Adrenal gland (tissue), 12 donors: ENCODE data around the gene MRPL36. TPM values are rescaled to one million over a fixed set of nuclear protein-coding genes. Genes with fewer than 3 reads are reported as not detected.
"Not testable (repeated sequence)": the region's sequence is repeated elsewhere in the genome, so short reads cannot be mapped to it uniquely, and the experiment has no call there.

Experiments
- DNase-seq, 7 donors: peaks; one replicate each; pipeline ENCODE4 v3.0.0-alpha.2; 2019 to 2020
- H3K27ac ChIP-seq, 5 donors: fragments of 200-600 bp; sonication (generic) in 4 of 5; 1 replicate in 3 of 5; 2 replicates in 2 of 5; pipeline versions ENCODE4 v1.5.1 to v1.8.0; 2016 to 2020; ENCODE audit warnings: mild to moderate bottlenecking in 1 of 5
- H3K27me3 ChIP-seq: fragments of 200-600 bp; 2 replicates; pipeline ENCODE4 v1.8.0; 2021
- H3K36me3 ChIP-seq, 2 donors: fragments of 200-600 bp; replicated peaks in 1 of 2; 1 replicate in 1 of 2; 2 replicates in 1 of 2; pipeline versions ENCODE4 v1.5.1 to v1.8.0; 2018 to 2022
- H3K4me1 ChIP-seq, 2 donors: fragments of 200-600 bp; replicated peaks in 1 of 2; 1 replicate in 1 of 2; 2 replicates in 1 of 2; pipeline versions ENCODE4 v1.5.1 to v1.8.0; 2018 to 2021
- H3K4me3 ChIP-seq, 4 donors: fragments of 200-600 bp; sonication (generic) in 3 of 4; one replicate each; pipeline ENCODE4 v1.5.1; 2016 to 2018
- H3K9me3 ChIP-seq, 3 donors: fragments of 200-600 bp; sonication (generic) in 1 of 3; replicated peaks in 1 of 3; 1 replicate in 2 of 3; 2 replicates in 1 of 3; pipeline versions ENCODE4 v1.5.1 to v1.8.0; 2016 to 2021
- CTCF ChIP-seq, 6 experiments: fragments of 450-650 bp in 4 of 6; fragments of 200-600 bp in 2 of 6; sonication (generic) in 1 of 6; IDR thresholded peaks; 1 replicate in 5 of 6; 2 replicates in 1 of 6; pipeline versions ENCODE4 v1.5.1 to v1.8.0; 2016 to 2021; ENCODE audit warnings: antibody characterized with exemption in 6 of 6, mild to moderate bottlenecking in 2 of 6, moderate library complexity in 1 of 6
- POLR2A ChIP-seq, 2 donors: fragments of 450-650 bp; IDR thresholded peaks; one replicate each; pipeline ENCODE4 v1.6.1; 2017; ENCODE audit warnings: antibody characterized with exemption in 2 of 2, mild to moderate bottlenecking in 2 of 2, moderate library complexity in 1 of 2
- WGBS, 4 donors: extraction: QIAGEN DNeasy Blood & Tissue Kit in 2 of 4; methylation state at CpG; one replicate each; pipeline versions ENCODE4 v1.1.5 to v1.1.7; 2013 to 2017; 5-methylcytosine and 5-hydroxymethylcytosine counted together
- intact Hi-C, 2 donors: fragments of 100-400 bp; cut with DNase I; formaldehyde crosslinking; loops; one replicate each; pipeline versions ENCODE4 v1.14.1 to v1.15.0; 2022 to 2023
- polyA plus RNA-seq, 3 donors: library from polyadenylated mRNA; stranded (reverse); fragments of 200-250 nt in 2 of 3; fragments of 350-450 nt in 1 of 3; fragmentation: Illumina TruSeq in 1 of 3; extraction: RNeasy Lipid Tissue Mini Kit (QIAGEN cat#74804) in 1 of 3; gene quantifications; one replicate each; pipeline ENCODE4 v1.2.3, GENCODE V29; 2013 to 2014
- total RNA-seq, 9 donors: library from RNA; depleted of rRNA in 4 of 9; stranded (reverse); fragments of >200 nt in 4 of 9; fragments of 120-200 nt in 1 of 9; fragmentation: NEBNext Ultra II Directional in 1 of 9; extraction: Animal tissue kit (Norgen Biotek cat#: 25700) in 1 of 9; gene quantifications; one replicate each; pipeline versions ENCODE4 v1.1.0 to v1.2.4, GENCODE V29; 2013 to 2023
- donor health status: healthy with polysubstance abuse.
- donor health status: Bipolar disorder and iron deficiency.
- donor health status: DM: yes; HTN: yes; CAD: no.
- donor health status: DM: no; HTN: no; CAD: no.
- donor health status: DM: no; HTN: no; CAD: no.
- donor health status: DM: yes; HTN: yes; CAD: no.

The MRPL36 gene
- total and polyA plus RNA-seq, 12 donors: 23.3 to 97.4 (median 61.3) TPM

- H3K9me3 ChIP-seq: no peaks in the 10 kb centered on the region
- DNase-seq: peak; percentile 27 to 62 (median 37)
- intact Hi-C loops: no loop called here
- TF ChIP-seq POLR2A (IDR thresholded peaks at IDR 0.05) (no peak), CTCF (IDR thresholded peaks at IDR 0.05) (no peak)
- peak overlapping the region; percentile 27 to 79 (median 54) for H3K4me3 ChIP-seq
- H3K27ac ChIP-seq: peak overlapping the region in 4 of 5 donors; percentile 81 to 90 (median 88)
- H3K36me3 ChIP-seq: peaks cover 0 to 32% of the 10 kb centered on the region in 2 donors
- 0 to 3% (median 1%) methylated on average over 2 to 35 of the region's 35 CpGs for WGBS, 4 donors
- peaks cover 7 to 16% of the 10 kb centered on the region in 2 donors for H3K4me1 ChIP-seq
- no peaks in the 10 kb centered on the region for H3K27me3 ChIP-seq
Observed at GRCh38 chr5:1799110-1799601, 481 bp downstream of the MRPL36 start.

GRCh38 chr5:1798589-1798988, 1.0 kb downstream of the MRPL36 start:
- Histone ChIP-seq H3K27ac (peak overlapping the region in 1 of 5 donors; percentile 86), H3K4me1 (peaks cover 7 to 16% of the 10 kb centered on the region in 2 donors), H3K36me3 (peaks cover 0 to 26% of the 10 kb centered on the region in 2 donors), H3K4me3 (peak overlapping the region in 2 of 4 donors; percentile 52 to 79)
- DNase-seq, H3K9me3 ChIP-seq, intact Hi-C loops, H3K27me3 ChIP-seq: not testable (repeated sequence)
- 84 to 92% (median 88%) methylated on average over 16 of the region's 16 CpGs for WGBS, 4 donors

- H3K4me1 ChIP-seq: peaks cover 7 to 16% of the 10 kb centered on the region in 2 donors
- TF ChIP-seq POLR2A (IDR thresholded peaks at IDR 0.05): no peak
- TF ChIP-seq CTCF (IDR thresholded peaks at IDR 0.05): no peak
- no peaks in the 10 kb centered on the region for H3K27me3 ChIP-seq
- intact Hi-C loops: no loop called here
- peaks cover 0 to 25% of the 10 kb centered on the region in 2 donors for H3K36me3 ChIP-seq
- H3K27ac ChIP-seq: no peak overlapping the region
- no peak for DNase-seq
- H3K9me3 ChIP-seq: no peaks in the 10 kb centered on the region
- H3K4me3 ChIP-seq: no peak overlapping the region
- WGBS, 4 donors: 87 to 94% (median 93%) methylated on average over 6 to 11 of the region's 11 CpGs
Observed at GRCh38 chr5:1797855-1798254, 1.8 kb downstream of the MRPL36 start.

GRCh38 chr5:1797103-1797800, 2.4 kb downstream of the MRPL36 start:
- Histone ChIP-seq H3K36me3 (peaks cover 0 to 25% of the 10 kb centered on the region in 2 donors), H3K27me3 (no peaks in the 10 kb centered on the region), H3K9me3 (no peaks in the 10 kb centered on the region), H3K27ac (no peak overlapping the region), H3K4me3 (no peak overlapping the region), H3K4me1 (peaks cover 7 to 12% of the 10 kb centered on the region in 2 donors)
- 93 to 94% (median 94%) methylated on average over 17 to 18 of the region's 18 CpGs for WGBS, 4 donors
- no peak for TF ChIP-seq CTCF (IDR thresholded peaks at IDR 0.05)
- TF ChIP-seq POLR2A (IDR thresholded peaks at IDR 0.05): no peak
- intact Hi-C loops: no loop called here
- DNase-seq: no peak
